Transverse colon (tissue), 4 donors: ENCODE results near the gene GALNT18. TPM values are rescaled to one million over a fixed set of nuclear protein-coding genes. Genes with fewer than 3 reads are reported as not detected.

Experiments used
- DNase-seq: peaks from one replicate; pipeline ENCODE4 v3.0.0-alpha.2; 2019
- H3K27ac ChIP-seq, 4 donors: fragments of 200-600 bp; sonication (generic); 2 replicates each; pipeline ENCODE4 v1.5.1; 2016 to 2018; ENCODE audit warnings: inconsistent platforms in 4 of 4
- H3K27me3 ChIP-seq: fragments of 200-600 bp; sonication (generic); 2 replicates; pipeline ENCODE4 v1.5.1; 2017; ENCODE audit warnings: inconsistent platforms
- H3K36me3 ChIP-seq, 4 donors: fragments of 200-600 bp; sonication (generic); 2 replicates each; pipeline ENCODE4 v1.5.1; 2017 to 2019; ENCODE audit warnings: inconsistent platforms in 4 of 4
- H3K4me1 ChIP-seq, 4 donors: fragments of 200-600 bp; sonication (generic); 2 replicates each; pipeline ENCODE4 v1.5.1; 2017 to 2020; ENCODE audit warnings: inconsistent platforms in 4 of 4
- H3K4me3 ChIP-seq, 4 donors: fragments of 200-600 bp; sonication (generic); 1 replicate in 1 of 4; 2 replicates in 3 of 4; pipeline versions ENCODE4 v1.5.1 to v1.6.1; 2017 to 2019; ENCODE audit warnings: inconsistent platforms in 4 of 4
- H3K9me3 ChIP-seq, 2 donors: fragments of 200-600 bp; sonication (generic); 2 replicates each; pipeline ENCODE4 v1.5.1; 2017 to 2019; ENCODE audit warnings: inconsistent platforms in 2 of 2
- CTCF ChIP-seq, 5 experiments: fragments of 200-600 bp in 3 of 5; fragments of 450-650 bp in 2 of 5; sonication (generic) in 3 of 5; IDR thresholded peaks; 1 replicate in 2 of 5; 2 replicates in 3 of 5; pipeline ENCODE4 v1.5.1; 2016 to 2017; ENCODE audit warnings: antibody characterized with exemption in 5 of 5, inconsistent platforms in 3 of 5, mild to moderate bottlenecking in 2 of 5, moderate library complexity in 1 of 5
- EP300 ChIP-seq: sonication (generic); formaldehyde crosslinking; IDR thresholded peaks from one replicate; pipeline ENCODE4 v1.6.1; 2017; ENCODE audit warnings: antibody characterized with exemption, low read depth
- POLR2A ChIP-seq: fragments of 450-650 bp; IDR thresholded peaks from one replicate; pipeline ENCODE4 v1.6.1; 2016; ENCODE audit warnings: antibody characterized with exemption, mild to moderate bottlenecking, moderate library complexity
- POLR2AphosphoS5 ChIP-seq, 3 donors: sonication (generic); formaldehyde crosslinking; IDR thresholded peaks; one replicate each; pipeline ENCODE4 v1.6.1; 2016; ENCODE audit warnings: antibody characterized with exemption in 3 of 3
- WGBS, 2 donors: methylation state at CpG; one replicate each; pipeline ENCODE4 v1.1.5; 2018; ENCODE audit warnings: low coverage in 1 of 2; 5-methylcytosine and 5-hydroxymethylcytosine counted together
- in situ Hi-C, 4 donors: fragments of 200-750 bp; cut with MboI; loops; one replicate each; pipeline versions ENCODE4 v1.15.0 to v1.15.1; 2017; ENCODE audit warnings: low sequenced_read_pairs in 3 of 4, low pct_ligation_motif_present in 1 of 4, low pct_unique_long_range_greater_than_20kb in 1 of 4
- intact Hi-C: fragments of 100-400 bp; cut with DNase I; formaldehyde crosslinking; loops from one replicate; pipeline ENCODE4 v1.15.1; 2023; ENCODE audit warnings: low total_unique reads
- total RNA-seq, 4 donors: library from RNA; depleted of rRNA; stranded (reverse); fragments of >200 nt; gene quantifications; one replicate each; pipeline ENCODE4 v1.1.0, GENCODE V29; 2016

Gene GALNT18
- total RNA-seq, 4 donors from 2014 or later: 5.6 to 22.1 (median 8.4) TPM

- 47 to 53% methylated on average over 3 to 8 of the region's 8 CpGs for WGBS, 2 donors
- no peaks in the 10 kb centered on the region for H3K4me1 ChIP-seq
- H3K27me3 ChIP-seq: no peaks in the 10 kb centered on the region
- intact Hi-C loops (loop anchor here (10.0 kb wide), 1 partner anchor 329 kb away; no protein-coding TSS in a partner anchor), in situ Hi-C loops (loop anchor here in 3 of 4 donors (10.0 to 25.0 kb wide), 2 partner anchors 226 to 469 kb away; no protein-coding TSS in a partner anchor)
- H3K9me3 ChIP-seq: no peaks in the 10 kb centered on the region
- no peak for DNase-seq
- no peaks in the 10 kb centered on the region for H3K36me3 ChIP-seq
- no peak for TF ChIP-seq CTCF (IDR thresholded peaks at IDR 0.05)
- TF ChIP-seq POLR2A: no peak
- TF ChIP-seq POLR2AphosphoS5 (IDR thresholded peaks at IDR 0.05): no peak
- no peak for TF ChIP-seq EP300
- no peak overlapping the region for H3K4me3 ChIP-seq
- H3K27ac ChIP-seq: no peak overlapping the region
Measured at GRCh38 chr11:11263238-11264005, 358.4 kb downstream of the GALNT18 start.

GRCh38 chr11:11262171-11262920, 359.5 kb downstream of the GALNT18 start:
- WGBS, 2 donors: 75 to 85% methylated on average over 4 to 5 of the region's 5 CpGs
- no peaks in the 10 kb centered on the region for H3K9me3 ChIP-seq
- H3K4me1 ChIP-seq: no peaks in the 10 kb centered on the region
- no peaks in the 10 kb centered on the region for H3K36me3 ChIP-seq
- TF ChIP-seq POLR2AphosphoS5 (IDR thresholded peaks at IDR 0.05) (no peak), POLR2A (no peak), EP300 (no peak), CTCF (IDR thresholded peaks at IDR 0.05) (no peak)
- H3K27ac ChIP-seq: no peak overlapping the region
- no peaks in the 10 kb centered on the region for H3K27me3 ChIP-seq
- intact Hi-C loops: loop anchor here (10.0 kb wide), 1 partner anchor 328 kb away; no protein-coding TSS in a partner anchor
- in situ Hi-C loops: loop anchor here in 3 of 4 donors (10.0 to 25.0 kb wide), 2 partner anchors 225 to 468 kb away; no protein-coding TSS in a partner anchor
- H3K4me3 ChIP-seq: no peak overlapping the region
- no peak for DNase-seq

GRCh38 chr11:11261629-11262028, 360.2 kb downstream of the GALNT18 start:
- H3K36me3 ChIP-seq: no peaks in the 10 kb centered on the region
- no peak overlapping the region for H3K27ac ChIP-seq
- WGBS, 2 donors: 81% methylated on average over 5 of the region's 5 CpGs; no CpG with 5 or more reads in 1 of the 2 donors
- no peak for DNase-seq
- no peak overlapping the region for H3K4me3 ChIP-seq
- no peaks in the 10 kb centered on the region for H3K27me3 ChIP-seq
- H3K4me1 ChIP-seq: no peaks in the 10 kb centered on the region
- no peak for TF ChIP-seq POLR2AphosphoS5 (IDR thresholded peaks at IDR 0.05)
- TF ChIP-seq CTCF (IDR thresholded peaks at IDR 0.05): no peak
- intact Hi-C loops: loop anchor here (10.0 kb wide), 1 partner anchor 327 kb away; no protein-coding TSS in a partner anchor
- in situ Hi-C loops: loop anchor here in 3 of 4 donors (10.0 to 25.0 kb wide), 2 partner anchors 224 to 467 kb away; no protein-coding TSS in a partner anchor
- no peaks in the 10 kb centered on the region for H3K9me3 ChIP-seq

- H3K36me3 ChIP-seq: no peaks in the 10 kb centered on the region
- no peak overlapping the region for H3K27ac ChIP-seq
- no peak for DNase-seq
- no peaks in the 10 kb centered on the region for H3K27me3 ChIP-seq
- intact Hi-C loops (loop anchor here (10.0 kb wide), 1 partner anchor 326 kb away; no protein-coding TSS in a partner anchor), in situ Hi-C loops (loop anchor here in 3 of 4 donors (10.0 to 25.0 kb wide), 2 partner anchors 224 to 466 kb away; no protein-coding TSS in a partner anchor)
- no peaks in the 10 kb centered on the region for H3K4me1 ChIP-seq
- TF ChIP-seq POLR2AphosphoS5 (IDR thresholded peaks at IDR 0.05) (no peak), POLR2A (no peak), CTCF (IDR thresholded peaks at IDR 0.05) (no peak), EP300 (no peak)
- WGBS, 2 donors: 78% methylated on average over 4 of the region's 4 CpGs; no CpG with 5 or more reads in 1 of the 2 donors
- no peaks in the 10 kb centered on the region for H3K9me3 ChIP-seq
- no peak overlapping the region for H3K4me3 ChIP-seq
Measured at GRCh38 chr11:11260903-11261302, 360.9 kb downstream of the GALNT18 start.
